ENCODE measurements around the gene CFAP54. TPM values are rescaled to one million over a fixed set of nuclear protein-coding genes. Genes with fewer than 3 reads are reported as not detected.
A peak's percentile ranks its signal among the peaks of the same experiment; 100 is the strongest.

CFAP54 gene
- total RNA-seq, 6 donors from 2014 or later = 0.66 to 48.8 (median 7.4) TPM

DNA sequence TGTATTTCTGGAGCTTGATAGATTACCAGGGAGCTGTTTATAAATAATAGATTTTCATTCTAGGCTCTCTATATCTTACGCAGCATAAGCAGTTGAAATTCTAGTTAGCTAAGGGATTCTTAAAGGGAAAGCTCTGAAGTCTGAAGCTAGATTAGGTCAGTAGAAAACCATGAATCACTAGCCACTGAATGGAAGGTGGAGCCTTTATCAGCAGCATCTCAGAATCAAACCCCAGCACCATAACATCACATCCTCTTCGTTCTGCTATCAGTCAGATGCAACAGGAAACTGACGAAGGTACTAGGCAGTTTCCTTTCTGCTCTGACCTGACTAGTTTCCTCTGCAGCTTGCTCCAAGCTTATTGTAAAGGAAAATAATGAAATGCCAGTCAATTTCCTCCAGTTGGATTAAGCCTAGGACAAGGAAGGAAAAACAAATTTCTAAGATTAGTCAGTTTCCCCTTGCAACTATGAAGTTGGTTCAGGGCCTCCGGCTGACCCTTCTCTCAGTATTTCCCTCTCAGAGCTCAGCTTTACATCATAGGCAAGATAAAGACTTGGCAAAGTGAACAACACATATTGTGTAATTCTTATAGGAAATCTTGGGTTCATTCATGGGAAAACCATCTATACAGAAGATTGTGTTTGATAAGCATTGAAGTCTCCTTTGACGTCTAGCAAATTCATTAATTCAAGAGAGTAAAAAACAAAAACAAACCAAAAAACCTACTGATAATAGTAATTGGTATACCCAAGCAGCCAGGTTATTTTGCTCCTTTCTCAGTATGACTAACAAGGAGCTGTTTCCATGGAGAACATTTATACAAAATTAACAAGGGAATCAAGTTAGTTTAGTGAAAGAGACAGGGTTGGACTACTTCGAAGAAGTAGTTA, 43.4 kb upstream of the CFAP54 start:
- TF ChIP-seq POLR2A (IDR thresholded peaks at IDR 0.05) (peak in 2 of 4 donors; percentile 37 to 41), CTCF (IDR thresholded peaks at IDR 0.05) (no peak), EP300 (IDR thresholded peaks at IDR 0.05) (peak; percentile 52 to 97 (median 84)), POLR2AphosphoS5 (IDR thresholded peaks at IDR 0.05) (peak; percentile 74 to 93)
- Histone ChIP-seq H3K27ac (peak overlapping the region; percentile 55 to 79 (median 68)), H3K27me3 (no peaks in the 10 kb centered on the region), H3K36me3 (no peaks in the 10 kb centered on the region), H3K4me1 (peaks cover 2 to 20% (median 5%) of the 10 kb centered on the region in 4 donors), H3K4me3 (no peak overlapping the region), H3K9me3 (no peaks in the 10 kb centered on the region)
- ATAC-seq (ENCODE audit: low FRiP score in 2 of 2) (peak; percentile 71 to 88), DNase-seq (no peak)
- WGBS, 2 donors = 31 to 44% methylated on average over 6 of the region's 6 CpGs

DNA sequence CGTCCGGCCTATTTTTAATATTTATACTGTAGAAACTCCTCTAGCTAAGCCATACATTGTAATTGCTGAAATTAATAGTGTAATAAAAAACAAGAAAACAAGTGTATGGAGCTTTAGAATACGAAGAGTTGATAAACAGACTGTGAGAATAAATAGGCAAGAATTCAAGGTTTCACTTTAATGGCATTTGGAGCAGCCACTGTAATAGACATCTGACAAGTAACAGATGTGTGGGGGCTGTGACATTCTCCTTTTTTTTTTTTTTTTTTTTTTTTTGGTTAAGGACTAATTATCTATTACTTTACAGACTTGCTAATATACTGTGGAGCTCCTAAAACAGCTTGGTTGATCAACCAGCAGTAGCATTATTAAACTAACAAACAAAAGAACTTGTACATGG, 42.1 kb upstream of the CFAP54 start:
- DNase-seq = no peak
- H3K9me3 ChIP-seq = no peaks in the 10 kb centered on the region
- no peaks in the 10 kb centered on the region for H3K36me3 ChIP-seq
- H3K4me3 ChIP-seq = no peak overlapping the region
- no peaks in the 10 kb centered on the region for H3K27me3 ChIP-seq
- no peak for ATAC-seq (ENCODE audit: low FRiP score in 2 of 2)
- WGBS, 2 donors = 89 to 94% methylated on average over 3 of the region's 3 CpGs
- peak overlapping the region; percentile 55 to 79 (median 64) for H3K27ac ChIP-seq
- H3K4me1 ChIP-seq = peaks cover 2 to 20% (median 5%) of the 10 kb centered on the region in 4 donors
- TF ChIP-seq POLR2AphosphoS5 (IDR thresholded peaks at IDR 0.05) (no peak), EP300 (IDR thresholded peaks at IDR 0.05) (no peak), CTCF (IDR thresholded peaks at IDR 0.05) (no peak), POLR2A (IDR thresholded peaks at IDR 0.05) (no peak)

GRCh38 chr12:96448300-96448699, 41.1 kb upstream of the CFAP54 start:
- Histone ChIP-seq H3K4me1 (peaks cover 2 to 20% (median 5%) of the 10 kb centered on the region in 4 donors), H3K27me3 (no peaks in the 10 kb centered on the region), H3K36me3 (no peaks in the 10 kb centered on the region), H3K9me3 (no peaks in the 10 kb centered on the region), H3K4me3 (no peak overlapping the region), H3K27ac (peak overlapping the region in 2 of 4 donors; percentile 72 to 79)
- ATAC-seq (ENCODE audit: low FRiP score in 2 of 2) (no peak), DNase-seq (no peak)
- WGBS, 2 donors = 65 to 76% methylated on average over 3 of the region's 3 CpGs
- TF ChIP-seq POLR2A (IDR thresholded peaks at IDR 0.05) (no peak), POLR2AphosphoS5 (IDR thresholded peaks at IDR 0.05) (peak; percentile 46 to 56)

- WGBS, 2 donors = 73 to 75% methylated on average over 3 of the region's 3 CpGs
- no peak for TF ChIP-seq POLR2A (IDR thresholded peaks at IDR 0.05)
- TF ChIP-seq POLR2AphosphoS5 (IDR thresholded peaks at IDR 0.05) = no peak
- no peak for TF ChIP-seq CTCF (IDR thresholded peaks at IDR 0.05)
- no peak for TF ChIP-seq EP300 (IDR thresholded peaks at IDR 0.05)
- no peaks in the 10 kb centered on the region for H3K36me3 ChIP-seq
- no peak overlapping the region for H3K27ac ChIP-seq
- ATAC-seq (ENCODE audit: low FRiP score in 2 of 2) (no peak), DNase-seq (no peak)
- H3K27me3 ChIP-seq = no peaks in the 10 kb centered on the region
- peaks cover 0 to 9% (median 2%) of the 10 kb centered on the region in 4 donors for H3K4me1 ChIP-seq
- H3K9me3 ChIP-seq = no peaks in the 10 kb centered on the region
- H3K4me3 ChIP-seq = no peak overlapping the region
These were observed 37.0 kb upstream of the CFAP54 start for GRCh38 chr12:96452261-96452922.

GRCh38 chr12:96454396-96454795, 35.0 kb upstream of the CFAP54 start:
- Histone ChIP-seq H3K27me3 (no peaks in the 10 kb centered on the region), H3K9me3 (no peaks in the 10 kb centered on the region), H3K27ac (no peak overlapping the region), H3K4me1 (peaks cover 0 to 12% (median 5%) of the 10 kb centered on the region in 4 donors), H3K36me3 (no peaks in the 10 kb centered on the region), H3K4me3 (no peak overlapping the region)
- TF ChIP-seq POLR2A (IDR thresholded peaks at IDR 0.05) (no peak), EP300 (IDR thresholded peaks at IDR 0.05) (no peak), POLR2AphosphoS5 (IDR thresholded peaks at IDR 0.05) (no peak), CTCF (IDR thresholded peaks at IDR 0.05) (no peak)
- DNase-seq (no peak), ATAC-seq (ENCODE audit: low FRiP score in 2 of 2) (no peak)

Data from upper lobe of left lung (tissue), 6 donors.